Adipocyte (in vitro differentiated cells): ENCODE data around the gene FOXC1.

Experiments used
- DNase-seq: peaks from one replicate; pipeline ENCODE4 v3.0.0-alpha.2; 2015; ENCODE audit warnings: low read depth
- H3K27me3 ChIP-seq: replicated peaks from 2 replicates; pipeline ENCODE4 v1.7.0; 2013; ENCODE audit warnings: mild to moderate bottlenecking, low read length, moderate library complexity; ENCODE audit not compliant: control insufficient read depth, insufficient read depth
- H3K36me3 ChIP-seq: 2 replicates; pipeline ENCODE4 v1.7.0; 2013; ENCODE audit warnings: low read length, mild to moderate bottlenecking, moderate library complexity; ENCODE audit not compliant: control insufficient read depth, insufficient read depth, severe bottlenecking
- H3K4me1 ChIP-seq: 2 replicates; pipeline ENCODE4 v1.7.0; 2013; ENCODE audit warnings: mild to moderate bottlenecking, low read length, moderate library complexity; ENCODE audit not compliant: control insufficient read depth, insufficient read depth
- H3K4me3 ChIP-seq: 2 replicates; pipeline ENCODE4 v1.7.0; 2013; ENCODE audit warnings: mild to moderate bottlenecking, low read length, moderate library complexity
- H3K9ac ChIP-seq: 2 replicates; pipeline ENCODE4 v1.7.0; 2013; ENCODE audit warnings: mild to moderate bottlenecking, low read length, moderate library complexity
- H3K9me3 ChIP-seq: 2 replicates; pipeline ENCODE4 v1.7.0; 2013; ENCODE audit warnings: mild to moderate bottlenecking, low read length, moderate library complexity; ENCODE audit not compliant: control insufficient read depth

Gene FOXC1

GRCh38 chr6:1586256-1586655, 23.5 kb upstream of the FOXC1 start:
- Histone ChIP-seq H3K9ac (no peak overlapping the region), H3K4me1 (no peaks in the 10 kb centered on the region), H3K9me3 (peaks cover 10% of the 10 kb centered on the region), H3K4me3 (no peak overlapping the region), H3K36me3 (no peaks in the 10 kb centered on the region), H3K27me3 (peaks cover 44% of the 10 kb centered on the region)
- DNase-seq: no peak

GRCh38 chr6:1586861-1587450, 22.8 kb upstream of the FOXC1 start:
- Histone ChIP-seq H3K9me3 (peaks cover 13% of the 10 kb centered on the region), H3K4me1 (no peaks in the 10 kb centered on the region), H3K27me3 (peaks cover 51% of the 10 kb centered on the region), H3K4me3 (no peak overlapping the region), H3K36me3 (no peaks in the 10 kb centered on the region), H3K9ac (no peak overlapping the region)
- DNase-seq: no peak

GRCh38 chr6:1587546-1587945, 22.2 kb upstream of the FOXC1 start:
- Histone ChIP-seq H3K9ac (no peak overlapping the region), H3K4me3 (no peak overlapping the region), H3K9me3 (peaks cover 13% of the 10 kb centered on the region), H3K27me3 (peaks cover 57% of the 10 kb centered on the region), H3K36me3 (no peaks in the 10 kb centered on the region), H3K4me1 (no peaks in the 10 kb centered on the region)
- DNase-seq: no peak

GRCh38 chr6:1587977-1588376, 21.7 kb upstream of the FOXC1 start:
- no peak for DNase-seq
- H3K27me3 ChIP-seq: peaks cover 61% of the 10 kb centered on the region

GRCh38 chr6:1589208-1589607, 20.5 kb upstream of the FOXC1 start:
- Histone ChIP-seq H3K4me1 (no peaks in the 10 kb centered on the region), H3K9ac (no peak overlapping the region), H3K36me3 (no peaks in the 10 kb centered on the region), H3K9me3 (peaks cover 9% of the 10 kb centered on the region), H3K4me3 (no peak overlapping the region), H3K27me3 (peaks cover 67% of the 10 kb centered on the region)
- no peak for DNase-seq

More at GRCh38 chr6:1587977-1588376, 21.7 kb upstream of the FOXC1 start:
- H3K4me3 ChIP-seq: no peak overlapping the region
- no peaks in the 10 kb centered on the region for H3K36me3 ChIP-seq
- H3K9ac ChIP-seq: no peak overlapping the region
- no peaks in the 10 kb centered on the region for H3K4me1 ChIP-seq
- H3K9me3 ChIP-seq: peaks cover 13% of the 10 kb centered on the region

GRCh38 chr6:1590580-1590979, 19.1 kb upstream of the FOXC1 start:
- DNase-seq: no peak
- Histone ChIP-seq H3K9me3 (peaks cover 8% of the 10 kb centered on the region), H3K4me3 (no peak overlapping the region), H3K4me1 (no peaks in the 10 kb centered on the region), H3K27me3 (peaks cover 77% of the 10 kb centered on the region), H3K36me3 (no peaks in the 10 kb centered on the region), H3K9ac (no peak overlapping the region)

- Histone ChIP-seq H3K4me1 (peaks cover 4% of the 10 kb centered on the region), H3K9me3 (peaks cover 8% of the 10 kb centered on the region), H3K36me3 (no peaks in the 10 kb centered on the region), H3K4me3 (no peak overlapping the region), H3K27me3 (peaks cover 82% of the 10 kb centered on the region), H3K9ac (no peak overlapping the region)
- DNase-seq: no peak
These were observed 18.5 kb upstream of the FOXC1 start for GRCh38 chr6:1591243-1591642.

- Histone ChIP-seq H3K27me3 (peaks cover 80% of the 10 kb centered on the region), H3K36me3 (no peaks in the 10 kb centered on the region), H3K9ac (no peak overlapping the region), H3K4me1 (peaks cover 4% of the 10 kb centered on the region), H3K4me3 (no peak overlapping the region), H3K9me3 (peaks cover 8% of the 10 kb centered on the region)
- no peak for DNase-seq
These were observed 17.8 kb upstream of the FOXC1 start for GRCh38 chr6:1591926-1592325.

GRCh38 chr6:1592852-1593251, 16.9 kb upstream of the FOXC1 start:
- no peak overlapping the region for H3K9ac ChIP-seq
- H3K27me3 ChIP-seq: peaks cover 71% of the 10 kb centered on the region
- no peaks in the 10 kb centered on the region for H3K36me3 ChIP-seq
- no peak for DNase-seq
- peaks cover 4% of the 10 kb centered on the region for H3K4me1 ChIP-seq
- no peak overlapping the region for H3K4me3 ChIP-seq
- peaks cover 8% of the 10 kb centered on the region for H3K9me3 ChIP-seq

GRCh38 chr6:1593286-1593957, 16.3 kb upstream of the FOXC1 start:
- no peak for DNase-seq

GRCh38 chr6:1593958-1594314, 15.8 kb upstream of the FOXC1 start:
- peaks cover 8% of the 10 kb centered on the region for H3K9me3 ChIP-seq
- peaks cover 65% of the 10 kb centered on the region for H3K27me3 ChIP-seq
- H3K36me3 ChIP-seq: no peaks in the 10 kb centered on the region
- peaks cover 4% of the 10 kb centered on the region for H3K4me1 ChIP-seq
- no peak overlapping the region for H3K9ac ChIP-seq
- no peak for DNase-seq
- no peak overlapping the region for H3K4me3 ChIP-seq

More at GRCh38 chr6:1593286-1593957, 16.3 kb upstream of the FOXC1 start:
- Histone ChIP-seq H3K9ac (no peak overlapping the region), H3K4me3 (no peak overlapping the region), H3K36me3 (no peaks in the 10 kb centered on the region), H3K9me3 (peaks cover 8% of the 10 kb centered on the region), H3K27me3 (peaks cover 70% of the 10 kb centered on the region), H3K4me1 (peaks cover 4% of the 10 kb centered on the region)
